ENCODE data around the gene FGR. TPM values are rescaled to one million over a fixed set of nuclear protein-coding genes. Genes with fewer than 3 reads are reported as not detected.

The FGR gene
- total RNA-seq, 5 donors from 2014 or later (not counting 1 experiment from before 2014, with no cell fraction given): 3.2 to 37.3 (median 5.7) TPM

DNA sequence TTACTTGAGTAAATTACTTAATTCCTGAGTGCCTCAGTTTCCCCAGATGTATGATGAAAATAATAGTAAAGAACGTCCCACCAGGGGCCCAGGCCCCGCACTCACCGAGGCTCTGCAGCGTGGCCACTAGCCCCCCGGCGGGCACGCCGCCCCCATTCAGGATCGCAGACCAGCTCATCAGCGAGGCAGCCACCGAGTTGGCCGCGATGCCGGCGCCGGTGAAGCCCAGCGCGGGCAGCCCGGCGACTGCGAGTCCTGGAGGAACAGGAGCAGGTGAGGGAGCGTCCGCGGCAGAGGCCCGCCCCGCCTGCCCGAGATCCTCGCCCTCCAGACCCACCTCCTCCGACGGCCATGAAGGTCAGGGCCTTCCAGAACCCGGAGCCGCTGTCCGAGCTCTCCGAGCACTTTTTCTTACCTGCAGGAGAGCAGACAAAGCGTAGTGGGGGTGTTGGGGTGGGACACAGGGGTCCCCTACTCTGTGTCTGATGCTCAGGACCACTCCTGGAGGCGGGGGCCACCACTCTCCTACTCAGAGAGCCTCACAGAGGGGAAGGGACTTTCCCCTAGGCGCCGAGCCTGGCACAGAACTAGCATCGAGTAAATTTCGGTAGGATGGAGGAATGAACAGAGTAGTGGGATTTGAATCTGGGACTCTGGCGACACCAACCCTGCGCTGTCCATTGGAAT lies 33.3 kb upstream of the FGR start:
- 95% methylated on average over 31 of the region's 42 CpGs for WGBS (ENCODE audit: insufficient coverage)
- Mint-ChIP-seq H3K27ac (no peak overlapping the region), H3K9me3 (no peaks in the 10 kb centered on the region), H3K4me3 (no peak overlapping the region), H3K27me3 (no peaks in the 10 kb centered on the region), H3K36me3 (peaks cover 21% of the 10 kb centered on the region), H3K4me1 (peaks cover 35 to 49% (median 45%) of the 10 kb centered on the region in 3 donors)
- Histone ChIP-seq H3K4me3 (ENCODE audit: control insufficient read depth in 1 of 2, extremely low read depth in 1 of 2, low read length in 1 of 2) (no peak overlapping the region), H3K4me1 (ENCODE audit: control insufficient read depth in 1 of 2, extremely low read depth in 1 of 2, insufficient read depth in 2 of 2, low read length in 2 of 2) (peaks cover 14 to 48% of the 10 kb centered on the region in 2 experiments), H3K27ac (ENCODE audit: low read length) (no peak overlapping the region), H3K36me3 (ENCODE audit: control insufficient read depth in 2 of 2, extremely low read depth in 1 of 2, insufficient read depth in 1 of 2, low read length in 1 of 2) (peaks cover 2 to 17% of the 10 kb centered on the region in 2 donors), H3K27me3 (replicated peaks in 1 of 2; ENCODE audit: control insufficient read depth in 2 of 2, extremely low read depth in 1 of 2, insufficient read depth in 2 of 2, low read length in 1 of 2) (no peaks in the 10 kb centered on the region), H3K9me3 (no peaks in the 10 kb centered on the region)
- CTCF ChIA-PET: interaction anchor here in 1 of 2 donors (1.4 kb wide), 1 partner anchor 62 kb away, joined by 4 read pairs; no protein-coding TSS in a partner anchor
- POLR2A ChIA-PET: no interaction called here
- ATAC-seq (replicated peaks in 1 of 4): no peak
- no peak for DNase-seq

DNA sequence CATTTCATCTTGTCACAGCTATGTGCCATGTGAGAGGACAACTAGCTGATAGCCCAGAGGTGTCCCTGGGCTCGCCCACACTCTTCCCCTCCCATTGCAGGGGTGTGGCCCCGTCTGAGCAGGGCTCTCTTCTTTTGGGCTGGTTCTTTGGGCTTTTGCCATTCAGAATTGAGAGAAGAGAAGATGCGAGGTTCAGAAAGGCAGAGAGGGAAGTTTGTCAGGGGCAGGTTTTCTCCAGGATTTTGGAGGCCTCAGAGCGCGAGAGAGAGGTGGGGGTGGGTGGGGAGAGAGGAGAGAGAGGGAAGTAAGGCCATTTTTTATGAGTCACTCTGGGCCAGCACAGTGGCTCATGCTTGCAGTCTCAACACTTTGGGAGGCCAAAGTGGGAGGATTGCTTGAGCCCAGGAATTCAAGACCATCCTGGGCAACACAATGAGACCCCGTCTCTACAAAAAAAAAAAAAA lies 31.8 kb upstream of the FGR start:
- CTCF ChIA-PET: interaction anchor here (0.7 to 1.4 kb wide), 4 partner anchors 11 to 60 kb away, joined by 3 to 7 read pairs (median 5); partner anchors contain the start of gene FAM76A (in 1 of the 2)
- no peak overlapping the region for H3K4me3 Mint-ChIP-seq

DNA sequence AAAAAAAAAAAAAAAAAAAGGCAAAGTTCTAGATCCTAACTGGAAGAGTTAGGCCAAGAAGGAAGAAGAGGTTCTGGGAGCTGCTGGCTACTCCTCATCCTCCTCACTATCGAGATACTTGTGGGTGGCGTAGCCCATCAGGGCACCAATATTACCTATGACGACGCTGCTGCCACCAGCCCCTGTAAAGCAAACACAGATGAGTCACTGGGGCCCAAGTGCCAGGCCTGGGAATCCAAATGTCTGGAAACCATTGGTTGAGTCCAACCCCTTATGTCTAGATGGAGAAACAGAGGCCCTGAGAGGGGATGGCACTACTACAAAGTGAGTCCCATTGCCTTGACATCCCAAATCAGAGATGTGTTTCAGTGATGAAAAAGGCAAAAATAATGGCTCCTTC lies 31.3 kb upstream of the FGR start:
- WGBS (ENCODE audit: insufficient coverage): no CpG with 5 or more reads among the region's 4 CpGs
- Mint-ChIP-seq H3K9me3 (no peaks in the 10 kb centered on the region), H3K36me3 (peaks cover 21% of the 10 kb centered on the region)

More for the DNA sequence above, 31.8 kb upstream of the FGR start:
- H3K27me3 ChIP-seq (replicated peaks in 1 of 2; ENCODE audit: control insufficient read depth in 2 of 2, extremely low read depth in 1 of 2, insufficient read depth in 2 of 2, low read length in 1 of 2): no peaks in the 10 kb centered on the region
- Mint-ChIP-seq H3K27ac (no peak overlapping the region), H3K4me1 (peaks cover 41 to 52% (median 49%) of the 10 kb centered on the region in 3 donors), H3K27me3 (no peaks in the 10 kb centered on the region), H3K9me3 (no peaks in the 10 kb centered on the region), H3K36me3 (peaks cover 21% of the 10 kb centered on the region)
- DNase-seq: no peak
- POLR2A ChIA-PET: interaction anchor here in 1 of 2 donors (0.6 kb wide), 1 partner anchor 633 kb away, joined by 4 read pairs; no protein-coding TSS in a partner anchor
- no peak for ATAC-seq (replicated peaks in 1 of 4)
- H3K4me1 ChIP-seq (ENCODE audit: control insufficient read depth in 1 of 2, extremely low read depth in 1 of 2, insufficient read depth in 2 of 2, low read length in 2 of 2): peaks cover 18 to 49% of the 10 kb centered on the region in 2 experiments
- H3K27ac ChIP-seq (ENCODE audit: low read length): no peak overlapping the region
- no peak overlapping the region for H3K4me3 ChIP-seq (ENCODE audit: control insufficient read depth in 1 of 2, extremely low read depth in 1 of 2, low read length in 1 of 2)
- H3K9me3 ChIP-seq: no peaks in the 10 kb centered on the region
- peaks cover 2 to 17% of the 10 kb centered on the region in 2 donors for H3K36me3 ChIP-seq (ENCODE audit: control insufficient read depth in 2 of 2, extremely low read depth in 1 of 2, insufficient read depth in 1 of 2, low read length in 1 of 2)
- 93% methylated on average over 3 of the region's 6 CpGs for WGBS (ENCODE audit: insufficient coverage)

DNA sequence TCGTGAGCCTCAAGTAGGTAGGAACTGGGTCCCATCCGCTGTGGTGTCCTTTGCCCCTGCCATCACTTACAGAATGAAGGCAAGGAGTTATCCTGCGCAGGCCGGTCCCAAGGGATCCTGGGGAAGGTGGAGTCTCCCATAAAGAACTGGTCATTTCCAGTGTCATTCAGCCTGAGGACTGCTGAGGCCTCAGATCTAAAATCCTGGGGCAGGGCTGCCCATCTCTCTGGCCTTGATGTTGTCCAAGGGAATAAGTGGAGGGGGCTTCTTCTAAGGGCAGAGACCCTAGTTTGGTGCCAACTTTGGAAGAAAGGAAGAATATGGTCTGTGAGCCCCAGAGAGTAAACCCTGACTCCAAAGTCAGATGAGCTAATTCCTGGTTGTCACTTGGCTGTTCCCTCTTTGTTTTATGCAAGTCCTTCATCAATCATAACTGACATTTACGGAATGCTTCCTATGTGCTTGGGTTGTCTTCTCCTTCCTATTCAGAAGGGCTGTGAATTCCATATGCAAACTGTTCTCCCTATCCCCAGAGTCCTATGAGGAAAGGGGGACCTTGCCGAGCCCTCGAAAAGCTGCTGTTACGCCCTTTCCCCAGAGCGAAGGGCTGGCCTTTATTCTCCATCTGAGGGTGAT lies 30.1 kb upstream of the FGR start:
- Mint-ChIP-seq H3K36me3 (peaks cover 21% of the 10 kb centered on the region), H3K9me3 (no peaks in the 10 kb centered on the region), H3K27ac (no peak overlapping the region), H3K4me1 (peaks cover 43 to 52% (median 49%) of the 10 kb centered on the region in 3 donors), H3K27me3 (no peaks in the 10 kb centered on the region), H3K4me3 (no peak overlapping the region)
- Histone ChIP-seq H3K4me1 (ENCODE audit: control insufficient read depth in 1 of 2, extremely low read depth in 1 of 2, insufficient read depth in 2 of 2, low read length in 2 of 2) (peaks cover 21 to 51% of the 10 kb centered on the region in 2 experiments), H3K27ac (ENCODE audit: low read length) (no peak overlapping the region), H3K4me3 (ENCODE audit: control insufficient read depth in 1 of 2, extremely low read depth in 1 of 2, low read length in 1 of 2) (no peak overlapping the region), H3K36me3 (ENCODE audit: control insufficient read depth in 2 of 2, extremely low read depth in 1 of 2, insufficient read depth in 1 of 2, low read length in 1 of 2) (peaks cover 2 to 17% of the 10 kb centered on the region in 2 donors), H3K27me3 (replicated peaks in 1 of 2; ENCODE audit: control insufficient read depth in 2 of 2, extremely low read depth in 1 of 2, insufficient read depth in 2 of 2, low read length in 1 of 2) (no peaks in the 10 kb centered on the region), H3K9me3 (no peaks in the 10 kb centered on the region)
- ChIA-PET CTCF (interaction anchor here (0.7 to 1.2 kb wide), 3 partner anchors 57 to 1918 kb away, joined by 3 to 5 read pairs (median 4); no protein-coding TSS in a partner anchor), POLR2A (no interaction called here)
- WGBS (ENCODE audit: insufficient coverage): 94% methylated on average over 9 of the region's 9 CpGs
- no peak for ATAC-seq (replicated peaks in 1 of 4)
- no peak for DNase-seq

More for the DNA sequence above, 31.3 kb upstream of the FGR start:
- Histone ChIP-seq H3K4me1 (ENCODE audit: control insufficient read depth in 1 of 2, extremely low read depth in 1 of 2, insufficient read depth in 2 of 2, low read length in 2 of 2) (peaks cover 15 to 49% of the 10 kb centered on the region in 2 experiments), H3K9me3 (no peaks in the 10 kb centered on the region), H3K36me3 (ENCODE audit: control insufficient read depth in 2 of 2, extremely low read depth in 1 of 2, insufficient read depth in 1 of 2, low read length in 1 of 2) (peaks cover 2 to 17% of the 10 kb centered on the region in 2 donors), H3K4me3 (ENCODE audit: control insufficient read depth in 1 of 2, extremely low read depth in 1 of 2, low read length in 1 of 2) (no peak overlapping the region), H3K27me3 (replicated peaks in 1 of 2; ENCODE audit: control insufficient read depth in 2 of 2, extremely low read depth in 1 of 2, insufficient read depth in 2 of 2, low read length in 1 of 2) (no peaks in the 10 kb centered on the region), H3K27ac (ENCODE audit: low read length) (no peak overlapping the region)
- Mint-ChIP-seq H3K4me1 (peaks cover 41 to 52% (median 49%) of the 10 kb centered on the region in 3 donors), H3K27me3 (no peaks in the 10 kb centered on the region), H3K4me3 (no peak overlapping the region), H3K27ac (peak overlapping the region in 1 of 2 donors; percentile 4)
- no peak for ATAC-seq (replicated peaks in 1 of 4)
- CTCF ChIA-PET: interaction anchor here (0.7 to 1.1 kb wide), 3 partner anchors 35 to 59 kb away, joined by 3 to 7 read pairs (median 4); partner anchors contain the start of gene FAM76A (in 1 of the 2)
- DNase-seq: no peak
- POLR2A ChIA-PET: no interaction called here

DNA sequence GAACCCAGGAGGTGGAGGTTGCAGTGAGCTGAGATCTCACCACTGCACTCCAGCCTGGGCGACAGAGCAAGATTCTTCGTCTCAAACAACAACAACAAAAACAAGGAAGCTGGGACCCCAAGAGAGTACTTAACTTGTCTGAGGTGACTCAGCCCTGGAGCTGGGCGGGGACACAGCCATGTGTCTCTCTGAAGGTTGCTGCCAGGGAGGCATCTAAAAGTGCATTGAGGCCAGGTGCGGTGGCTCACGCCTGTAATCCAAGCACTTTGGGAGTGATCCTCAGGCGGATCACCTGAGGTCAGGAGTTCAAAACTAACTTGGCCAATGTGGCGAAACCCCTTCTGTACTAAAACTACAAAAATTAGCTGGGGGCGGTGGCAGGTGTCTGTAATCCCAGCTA lies 29.3 kb upstream of the FGR start:
- WGBS (ENCODE audit: insufficient coverage): 92% methylated on average over 7 of the region's 8 CpGs
- Histone ChIP-seq H3K9me3 (no peaks in the 10 kb centered on the region), H3K4me1 (ENCODE audit: control insufficient read depth in 1 of 2, extremely low read depth in 1 of 2, insufficient read depth in 2 of 2, low read length in 2 of 2) (peaks cover 18 to 48% of the 10 kb centered on the region in 2 experiments), H3K27ac (ENCODE audit: low read length) (no peak overlapping the region), H3K27me3 (replicated peaks in 1 of 2; ENCODE audit: control insufficient read depth in 2 of 2, extremely low read depth in 1 of 2, insufficient read depth in 2 of 2, low read length in 1 of 2) (no peaks in the 10 kb centered on the region), H3K4me3 (ENCODE audit: control insufficient read depth in 1 of 2, extremely low read depth in 1 of 2, low read length in 1 of 2) (no peak overlapping the region), H3K36me3 (ENCODE audit: control insufficient read depth in 2 of 2, extremely low read depth in 1 of 2, insufficient read depth in 1 of 2, low read length in 1 of 2) (peaks cover 2 to 17% of the 10 kb centered on the region in 2 donors)
- H3K27me3 Mint-ChIP-seq: no peaks in the 10 kb centered on the region
- ATAC-seq (replicated peaks in 1 of 4) (no peak), DNase-seq (no peak)
- H3K36me3 Mint-ChIP-seq: peaks cover 21% of the 10 kb centered on the region
- POLR2A ChIA-PET: no interaction called here
- no peak overlapping the region for H3K27ac Mint-ChIP-seq
- CTCF ChIA-PET: interaction anchor here (0.7 to 1.1 kb wide), 2 partner anchors 45 to 1917 kb away, joined by 4 to 5 read pairs; no protein-coding TSS in a partner anchor
- H3K4me1 Mint-ChIP-seq: peaks cover 44 to 48% (median 44%) of the 10 kb centered on the region in 3 donors
- H3K4me3 Mint-ChIP-seq: no peak overlapping the region
- H3K9me3 Mint-ChIP-seq: no peaks in the 10 kb centered on the region

Data from T-cell (primary cell).